ENCODE data around the gene HSD17B1. TPM values are rescaled to one million over a fixed set of nuclear protein-coding genes. Genes with fewer than 3 reads are reported as not detected.

The HSD17B1 gene
- total RNA-seq, 4 donors from 2014 or later: 0.49 to 4.1 (median 1.2) TPM

DNA sequence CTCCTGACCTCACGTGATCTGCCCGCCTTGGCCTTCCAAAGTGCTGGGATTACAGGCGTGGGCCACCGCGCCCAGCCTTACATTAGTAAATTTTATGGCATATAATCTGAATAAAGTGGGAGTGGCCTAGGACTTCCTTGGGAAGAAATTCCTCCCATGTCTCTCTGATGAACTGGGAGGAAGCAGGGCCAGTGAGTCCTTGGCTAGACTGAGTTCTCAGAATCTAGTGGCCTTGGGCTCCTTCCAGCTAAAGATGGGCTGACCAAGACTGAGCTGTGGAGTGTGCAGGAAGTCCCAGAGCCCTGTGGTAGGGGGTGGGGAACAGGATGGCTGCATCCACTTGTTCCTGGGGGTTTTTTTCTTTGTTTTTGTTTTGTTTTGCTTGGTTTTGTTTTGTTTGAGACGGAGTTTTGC lies 26.7 kb upstream of the HSD17B1 start:
- TF ChIP-seq, protein P1, sequence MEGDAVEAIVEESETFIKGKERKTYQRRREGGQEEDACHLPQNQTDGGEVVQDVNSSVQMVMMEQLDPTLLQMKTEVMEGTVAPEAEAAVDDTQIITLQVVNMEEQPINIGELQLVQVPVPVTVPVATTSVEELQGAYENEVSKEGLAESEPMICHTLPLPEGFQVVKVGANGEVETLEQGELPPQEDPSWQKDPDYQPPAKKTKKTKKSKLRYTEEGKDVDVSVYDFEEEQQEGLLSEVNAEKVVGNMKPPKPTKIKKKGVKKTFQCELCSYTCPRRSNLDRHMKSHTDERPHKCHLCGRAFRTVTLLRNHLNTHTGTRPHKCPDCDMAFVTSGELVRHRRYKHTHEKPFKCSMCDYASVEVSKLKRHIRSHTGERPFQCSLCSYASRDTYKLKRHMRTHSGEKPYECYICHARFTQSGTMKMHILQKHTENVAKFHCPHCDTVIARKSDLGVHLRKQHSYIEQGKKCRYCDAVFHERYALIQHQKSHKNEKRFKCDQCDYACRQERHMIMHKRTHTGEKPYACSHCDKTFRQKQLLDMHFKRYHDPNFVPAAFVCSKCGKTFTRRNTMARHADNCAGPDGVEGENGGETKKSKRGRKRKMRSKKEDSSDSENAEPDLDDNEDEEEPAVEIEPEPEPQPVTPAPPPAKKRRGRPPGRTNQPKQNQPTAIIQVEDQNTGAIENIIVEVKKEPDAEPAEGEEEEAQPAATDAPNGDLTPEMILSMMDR (IDR thresholded peaks at IDR 0.05; ENCODE audit: low read depth): no peak

DNA sequence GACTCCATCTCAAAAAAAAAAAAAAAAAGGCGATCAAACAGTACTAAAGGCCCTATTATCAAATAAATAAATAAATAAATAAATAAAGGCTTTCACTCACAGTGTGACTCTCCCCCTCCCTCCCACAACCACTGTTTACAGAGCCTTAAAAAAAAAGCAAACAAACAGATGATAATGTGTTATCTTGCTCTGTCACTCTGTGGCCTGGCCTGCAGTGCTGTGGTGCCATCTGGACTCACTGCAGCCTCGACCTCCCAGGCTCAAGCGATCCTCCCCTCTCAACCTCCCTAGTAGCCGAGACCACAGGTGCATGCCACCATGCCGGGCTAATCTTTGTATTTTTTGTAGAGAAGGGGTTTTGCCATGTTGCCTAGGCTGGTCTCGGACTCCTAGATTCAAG lies 24.8 kb upstream of the HSD17B1 start:
- TF ChIP-seq, protein P1 (IDR thresholded peaks at IDR 0.05; ENCODE audit: low read depth): no peak

DNA sequence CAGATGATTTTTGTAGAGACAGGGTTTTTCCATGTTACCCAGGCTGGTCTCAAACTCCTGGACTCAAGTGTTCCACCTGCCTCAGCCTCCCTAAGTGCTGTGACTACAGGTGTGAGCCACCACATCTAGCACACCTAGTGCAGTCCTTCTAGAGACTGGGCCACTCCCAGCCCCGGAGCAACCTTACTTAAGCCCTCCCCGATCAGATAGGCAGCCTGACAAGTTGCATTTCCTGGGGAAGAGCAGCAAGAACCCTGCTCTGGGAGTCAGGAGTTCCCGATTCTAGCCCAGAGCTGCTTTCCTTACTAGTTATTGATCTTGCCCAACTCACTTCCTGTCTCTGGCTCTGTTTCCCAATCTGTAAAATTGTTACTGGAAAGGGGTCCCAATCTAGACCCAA lies 23.7 kb upstream of the HSD17B1 start:
- TF ChIP-seq, protein P1 (IDR thresholded peaks at IDR 0.05; ENCODE audit: low read depth): no peak

DNA sequence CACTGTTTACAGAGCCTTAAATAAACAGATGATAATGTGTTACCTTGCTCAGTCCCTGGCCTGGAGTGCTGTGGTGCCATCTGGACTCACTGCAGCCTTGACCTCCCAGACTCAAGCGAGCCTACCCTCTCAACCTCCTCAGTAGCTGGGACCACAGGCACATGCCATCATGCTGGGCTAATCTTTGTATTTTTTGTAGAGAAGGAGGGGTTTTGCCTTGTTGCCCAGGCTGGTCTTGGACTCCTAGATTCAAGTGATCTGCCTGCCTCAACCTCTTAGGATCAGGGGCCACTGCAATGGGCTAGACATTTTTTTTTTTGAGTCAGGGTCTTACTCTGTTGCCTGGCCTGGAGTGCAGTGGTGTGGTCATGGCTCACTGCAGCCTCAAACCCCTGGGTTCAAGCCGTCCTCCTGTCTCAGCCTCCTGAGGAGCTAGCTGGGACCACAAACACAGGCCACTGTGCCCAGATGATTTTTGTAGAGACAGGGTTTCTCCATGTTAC lies 21.7 kb upstream of the HSD17B1 start:
- TF ChIP-seq, protein P1 (IDR thresholded peaks at IDR 0.05; ENCODE audit: low read depth): no peak

DNA sequence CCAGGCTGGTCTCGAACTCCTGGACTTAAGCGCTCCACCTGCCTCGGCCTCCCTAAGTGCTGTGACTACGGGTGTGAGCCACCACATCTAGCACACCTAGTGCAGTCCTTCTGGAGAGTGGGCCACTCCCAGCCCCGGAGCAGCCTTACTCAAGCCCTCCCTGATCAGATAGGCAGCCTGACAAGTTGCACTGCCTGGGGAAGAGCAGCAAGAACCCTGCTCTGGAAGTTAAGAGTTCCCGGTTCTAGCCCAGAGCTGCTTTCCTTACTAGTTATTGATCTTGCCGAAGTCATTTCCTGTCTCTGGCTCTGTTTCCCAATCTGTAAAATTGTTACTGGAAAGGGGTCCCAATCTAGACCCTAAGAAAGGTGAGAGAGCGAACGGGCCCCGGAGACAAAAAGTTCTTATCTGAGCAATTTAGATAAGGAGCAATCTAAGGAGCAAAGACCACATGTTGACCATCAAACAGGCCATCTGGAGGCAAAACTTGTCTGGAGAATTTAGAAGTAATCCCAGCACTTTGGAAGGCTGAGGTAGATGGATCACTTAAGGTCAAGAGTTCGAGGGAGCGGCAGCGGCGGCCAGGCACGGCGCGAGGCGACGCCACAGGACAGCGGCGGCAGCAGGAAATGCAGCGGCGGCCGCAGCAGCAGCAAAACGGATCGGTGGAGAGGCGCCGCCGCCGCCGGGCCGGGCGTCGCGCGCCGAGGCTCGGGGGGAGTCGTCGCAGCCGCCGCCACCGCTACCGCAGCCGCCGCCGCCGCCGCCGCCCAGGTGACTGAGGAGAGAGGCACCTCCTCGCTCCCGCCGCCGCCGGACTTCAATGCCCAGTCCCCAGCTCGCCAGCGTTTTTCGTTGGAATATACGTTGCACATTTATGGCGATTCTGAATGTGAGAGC lies 21.0 kb upstream of the HSD17B1 start:
- TF ChIP-seq, protein P1 (IDR thresholded peaks at IDR 0.05; ENCODE audit: low read depth): no peak

DNA sequence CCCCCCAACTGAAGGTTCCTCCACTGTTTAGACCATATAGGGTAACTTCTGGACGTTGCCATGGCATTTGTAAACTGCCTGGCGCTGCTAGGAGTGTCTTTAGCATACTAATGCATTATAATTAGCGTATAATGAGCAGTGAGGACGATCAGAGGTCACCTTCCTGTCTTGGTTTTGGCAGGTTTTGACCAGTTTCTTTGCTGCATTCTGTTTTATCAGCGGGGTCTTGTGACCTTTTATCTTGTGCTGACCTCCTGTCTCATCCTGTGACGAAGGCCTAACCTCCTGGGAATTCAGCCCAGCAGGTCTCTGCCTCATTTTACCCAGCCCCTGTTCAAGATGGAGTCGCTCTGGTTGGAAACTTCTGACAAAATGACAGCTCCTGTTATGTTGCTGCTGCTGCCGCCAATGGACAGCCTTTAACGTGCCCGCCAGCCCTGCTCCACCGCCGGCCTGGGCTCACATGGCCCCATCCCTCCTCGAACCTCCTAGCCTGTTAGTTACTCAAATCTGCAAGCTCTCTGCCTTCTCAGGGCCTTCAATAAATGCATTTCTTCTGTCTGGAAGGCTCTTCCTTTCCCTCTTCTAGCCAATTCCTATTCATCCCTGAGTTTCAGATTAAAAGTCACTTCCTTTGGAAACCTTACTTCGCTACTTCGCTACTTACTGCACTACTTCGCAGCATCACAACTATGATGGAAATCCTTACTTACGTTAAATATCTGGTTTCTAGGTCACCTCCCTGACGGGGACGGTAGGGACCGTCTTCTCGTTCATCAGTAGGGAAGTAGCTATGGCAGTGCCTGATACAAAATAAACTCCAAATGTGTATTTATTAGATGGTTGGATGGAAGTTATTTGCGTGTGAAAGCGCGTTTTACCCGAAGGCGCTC lies 17.3 kb upstream of the HSD17B1 start:
- TF ChIP-seq, protein P1 (IDR thresholded peaks at IDR 0.05; ENCODE audit: low read depth): no peak

DNA sequence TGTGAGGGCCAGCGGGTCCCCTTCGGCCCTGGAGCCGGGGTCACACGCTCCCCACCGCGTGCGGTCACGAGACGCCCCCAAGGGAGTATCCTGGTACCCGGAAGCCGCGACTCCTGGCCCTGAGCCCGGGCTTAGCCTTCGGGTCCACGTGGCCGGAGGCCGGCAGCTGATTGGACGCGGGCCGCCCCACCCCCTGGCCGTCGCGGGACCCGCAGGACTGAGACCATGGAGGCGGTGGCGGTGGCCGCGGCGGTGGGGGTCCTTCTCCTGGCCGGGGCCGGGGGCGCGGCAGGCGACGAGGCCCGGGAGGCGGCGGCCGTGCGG lies 16.7 kb upstream of the HSD17B1 start, which contains the start of gene NAGLU:
NAGLU (plus strand) TSS at position 194 of the 324 bp plus-strand sequence; CDS start at position 226, 32 bp downstream.
- TF ChIP-seq, protein P1 (IDR thresholded peaks at IDR 0.05; ENCODE audit: low read depth): no peak
